Measurements from ENCODE around the gene DACT2. TPM values are rescaled to one million over a fixed set of nuclear protein-coding genes. Genes with fewer than 3 reads are reported as not detected.
A peak's percentile ranks its signal among the peaks of the same experiment; 100 is the strongest.

The DACT2 gene
- total RNA-seq, 1 experiment from 2014 or later = 4.9 TPM

DNA sequence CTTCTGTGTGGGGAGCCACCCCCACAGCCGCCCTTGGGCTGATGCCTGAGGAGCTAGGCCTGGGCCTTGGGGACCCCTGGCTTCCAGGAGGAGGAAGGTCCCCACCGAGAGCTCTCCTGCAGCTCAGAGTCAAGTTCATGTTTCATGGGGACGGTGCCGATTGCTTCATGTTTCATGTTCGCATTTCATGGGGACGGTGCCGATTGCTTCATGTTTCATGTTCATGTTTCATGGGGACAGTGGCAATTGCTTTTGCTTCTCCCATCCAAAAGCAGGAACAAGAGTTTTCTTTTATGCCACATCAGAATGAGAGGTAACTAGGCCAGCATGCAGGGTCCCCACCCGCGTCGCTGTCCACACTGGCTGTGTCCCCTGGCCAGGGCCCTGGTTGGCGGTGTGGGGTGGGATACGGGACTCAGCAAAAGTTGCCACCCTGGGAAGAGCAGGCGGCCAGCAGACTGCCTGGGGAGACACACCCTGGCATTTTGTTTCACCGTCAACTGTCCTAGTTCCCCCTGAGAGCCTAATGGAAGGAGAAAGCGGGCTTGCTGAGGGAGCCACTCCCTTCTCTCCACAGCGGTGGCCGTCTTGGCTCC is 46.0 kb downstream of the DACT2 start:
- no peaks in the 10 kb centered on the region for H3K27me3 Mint-ChIP-seq (ENCODE audit: low read depth)
- H3K9me3 Mint-ChIP-seq = peaks cover 5% of the 10 kb centered on the region; the same call in 1 of the 2 replicates
- no peaks in the 10 kb centered on the region for H3K36me3 Mint-ChIP-seq
- H3K4me1 Mint-ChIP-seq = peaks cover 27% of the 10 kb centered on the region
- TF ChIP-seq SMAD4 (CRISPR knock-in tag; IDR thresholded peaks at IDR 0.05) (no peak), GABPB1 (CRISPR knock-in tag; IDR thresholded peaks at IDR 0.05) (peak; percentile 45; the same call in 1 of the 2 replicates)
- TF ChIP-seq, protein P1, sequence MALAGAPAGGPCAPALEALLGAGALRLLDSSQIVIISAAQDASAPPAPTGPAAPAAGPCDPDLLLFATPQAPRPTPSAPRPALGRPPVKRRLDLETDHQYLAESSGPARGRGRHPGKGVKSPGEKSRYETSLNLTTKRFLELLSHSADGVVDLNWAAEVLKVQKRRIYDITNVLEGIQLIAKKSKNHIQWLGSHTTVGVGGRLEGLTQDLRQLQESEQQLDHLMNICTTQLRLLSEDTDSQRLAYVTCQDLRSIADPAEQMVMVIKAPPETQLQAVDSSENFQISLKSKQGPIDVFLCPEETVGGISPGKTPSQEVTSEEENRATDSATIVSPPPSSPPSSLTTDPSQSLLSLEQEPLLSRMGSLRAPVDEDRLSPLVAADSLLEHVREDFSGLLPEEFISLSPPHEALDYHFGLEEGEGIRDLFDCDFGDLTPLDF (CRISPR knock-in tag; IDR thresholded peaks at IDR 0.05) = no peak
- POLR2A ChIA-PET = no interaction called here
- ATAC-seq = no peak
- H3K4me3 Mint-ChIP-seq = no peak overlapping the region
- CTCF ChIA-PET = interaction anchor here (0.7 to 1.9 kb wide), 2 partner anchors 28 to 29 kb away, joined by 3 to 4 read pairs; no protein-coding TSS in a partner anchor
- no peak overlapping the region for H3K27ac Mint-ChIP-seq
- no peak for DNase-seq (ENCODE audit: low spot score)

DNA sequence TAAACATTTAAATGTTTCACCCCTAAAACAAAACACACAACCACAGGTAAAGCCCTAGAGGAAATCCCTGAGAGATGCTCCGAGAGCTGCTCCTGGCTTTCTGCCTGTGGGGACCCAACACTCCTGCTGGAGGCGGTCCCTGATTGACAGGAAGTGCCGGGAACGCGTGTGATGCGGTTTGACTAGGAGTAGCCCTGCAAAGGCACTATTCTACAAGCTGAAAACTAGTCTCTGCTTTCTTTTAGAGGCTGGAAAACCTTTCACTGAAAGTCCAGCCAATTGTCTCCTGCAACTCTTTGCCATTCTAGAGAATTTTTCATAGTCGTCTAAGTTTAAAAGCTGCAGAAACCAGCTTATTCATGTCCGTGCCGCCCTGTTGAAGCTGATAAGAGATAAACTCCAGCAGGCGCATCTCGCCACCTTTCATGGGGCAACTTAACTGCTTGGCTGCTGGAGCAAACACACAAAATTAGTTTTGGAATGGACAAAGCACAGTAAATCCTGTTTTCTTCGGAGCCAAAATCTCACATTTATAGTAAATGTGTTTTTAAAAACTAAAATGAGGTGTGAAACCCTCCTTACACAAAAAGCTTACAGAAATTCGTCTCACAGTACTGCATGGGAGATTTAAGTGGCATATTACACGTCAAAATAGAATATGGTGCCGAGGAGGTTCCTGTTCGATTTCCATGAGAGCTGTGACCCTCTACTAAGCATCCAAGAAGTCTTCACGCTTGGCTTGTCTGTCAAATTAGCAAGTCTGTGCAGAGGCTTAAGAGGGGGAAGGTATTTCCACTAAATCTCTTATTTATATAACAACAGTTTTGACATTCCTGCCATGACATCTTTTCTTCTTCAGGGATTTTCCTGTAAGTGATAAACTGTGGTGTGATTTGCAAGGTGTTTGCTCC is 46.9 kb downstream of the DACT2 start:
- Mint-ChIP-seq H3K27ac (no peak overlapping the region), H3K9me3 (no peaks in the 10 kb centered on the region), H3K27me3 (ENCODE audit: low read depth) (no peaks in the 10 kb centered on the region), H3K4me1 (peaks cover 27% of the 10 kb centered on the region), H3K4me3 (no peak overlapping the region), H3K36me3 (no peaks in the 10 kb centered on the region)
- DNase-seq (ENCODE audit: low spot score) = no peak
- ChIA-PET POLR2A (no interaction called here), CTCF (interaction anchor here (0.9 to 1.9 kb wide), 2 partner anchors 15 to 30 kb away, joined by 4 read pairs; no protein-coding TSS in a partner anchor)
- TF ChIP-seq ZNF396 (CRISPR knock-in tag; IDR thresholded peaks at IDR 0.05; ENCODE audit: borderline replicate concordance) (no peak), PRRX2 (CRISPR knock-in tag; IDR thresholded peaks at IDR 0.05) (no peak), SMAD3 (CRISPR knock-in tag; IDR thresholded peaks at IDR 0.05; ENCODE audit: borderline replicate concordance) (no peak), EMX1 (CRISPR knock-in tag; IDR thresholded peaks at IDR 0.05) (no peak), IRF2 (CRISPR knock-in tag; IDR thresholded peaks at IDR 0.05; ENCODE audit: borderline replicate concordance, low read depth) (no peak), ZNF416 (CRISPR knock-in tag; IDR thresholded peaks at IDR 0.05) (no peak), ZBTB21 (CRISPR knock-in tag; IDR thresholded peaks at IDR 0.05; ENCODE audit: borderline replicate concordance) (no peak), RELA (CRISPR knock-in tag; IDR thresholded peaks at IDR 0.05; ENCODE audit: borderline replicate concordance) (no peak), NFATC4 (CRISPR knock-in tag; IDR thresholded peaks at IDR 0.05) (no peak), ELF4 (CRISPR knock-in tag; IDR thresholded peaks at IDR 0.05; ENCODE audit: low read depth) (no peak), ETV6 (CRISPR knock-in tag; IDR thresholded peaks at IDR 0.05) (no peak)
- TF ChIP-seq, protein P2, sequence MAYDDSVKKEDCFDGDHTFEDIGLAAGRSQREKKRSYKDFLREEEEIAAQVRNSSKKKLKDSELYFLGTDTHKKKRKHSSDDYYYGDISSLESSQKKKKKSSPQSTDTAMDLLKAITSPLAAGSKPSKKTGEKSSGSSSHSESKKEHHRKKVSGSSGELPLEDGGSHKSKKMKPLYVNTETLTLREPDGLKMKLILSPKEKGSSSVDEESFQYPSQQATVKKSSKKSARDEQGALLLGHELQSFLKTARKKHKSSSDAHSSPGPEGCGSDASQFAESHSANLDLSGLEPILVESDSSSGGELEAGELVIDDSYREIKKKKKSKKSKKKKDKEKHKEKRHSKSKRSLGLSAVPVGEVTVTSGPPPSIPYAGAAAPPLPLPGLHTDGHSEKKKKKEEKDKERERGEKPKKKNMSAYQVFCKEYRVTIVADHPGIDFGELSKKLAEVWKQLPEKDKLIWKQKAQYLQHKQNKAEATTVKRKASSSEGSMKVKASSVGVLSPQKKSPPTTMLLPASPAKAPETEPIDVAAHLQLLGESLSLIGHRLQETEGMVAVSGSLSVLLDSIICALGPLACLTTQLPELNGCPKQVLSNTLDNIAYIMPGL (CRISPR knock-in tag; IDR thresholded peaks at IDR 0.05) = no peak
- TF ChIP-seq, protein P3, sequence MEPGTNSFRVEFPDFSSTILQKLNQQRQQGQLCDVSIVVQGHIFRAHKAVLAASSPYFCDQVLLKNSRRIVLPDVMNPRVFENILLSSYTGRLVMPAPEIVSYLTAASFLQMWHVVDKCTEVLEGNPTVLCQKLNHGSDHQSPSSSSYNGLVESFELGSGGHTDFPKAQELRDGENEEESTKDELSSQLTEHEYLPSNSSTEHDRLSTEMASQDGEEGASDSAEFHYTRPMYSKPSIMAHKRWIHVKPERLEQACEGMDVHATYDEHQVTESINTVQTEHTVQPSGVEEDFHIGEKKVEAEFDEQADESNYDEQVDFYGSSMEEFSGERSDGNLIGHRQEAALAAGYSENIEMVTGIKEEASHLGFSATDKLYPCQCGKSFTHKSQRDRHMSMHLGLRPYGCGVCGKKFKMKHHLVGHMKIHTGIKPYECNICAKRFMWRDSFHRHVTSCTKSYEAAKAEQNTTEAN (CRISPR knock-in tag; IDR thresholded peaks at IDR 0.05) = no peak
- TF ChIP-seq, protein P4, sequence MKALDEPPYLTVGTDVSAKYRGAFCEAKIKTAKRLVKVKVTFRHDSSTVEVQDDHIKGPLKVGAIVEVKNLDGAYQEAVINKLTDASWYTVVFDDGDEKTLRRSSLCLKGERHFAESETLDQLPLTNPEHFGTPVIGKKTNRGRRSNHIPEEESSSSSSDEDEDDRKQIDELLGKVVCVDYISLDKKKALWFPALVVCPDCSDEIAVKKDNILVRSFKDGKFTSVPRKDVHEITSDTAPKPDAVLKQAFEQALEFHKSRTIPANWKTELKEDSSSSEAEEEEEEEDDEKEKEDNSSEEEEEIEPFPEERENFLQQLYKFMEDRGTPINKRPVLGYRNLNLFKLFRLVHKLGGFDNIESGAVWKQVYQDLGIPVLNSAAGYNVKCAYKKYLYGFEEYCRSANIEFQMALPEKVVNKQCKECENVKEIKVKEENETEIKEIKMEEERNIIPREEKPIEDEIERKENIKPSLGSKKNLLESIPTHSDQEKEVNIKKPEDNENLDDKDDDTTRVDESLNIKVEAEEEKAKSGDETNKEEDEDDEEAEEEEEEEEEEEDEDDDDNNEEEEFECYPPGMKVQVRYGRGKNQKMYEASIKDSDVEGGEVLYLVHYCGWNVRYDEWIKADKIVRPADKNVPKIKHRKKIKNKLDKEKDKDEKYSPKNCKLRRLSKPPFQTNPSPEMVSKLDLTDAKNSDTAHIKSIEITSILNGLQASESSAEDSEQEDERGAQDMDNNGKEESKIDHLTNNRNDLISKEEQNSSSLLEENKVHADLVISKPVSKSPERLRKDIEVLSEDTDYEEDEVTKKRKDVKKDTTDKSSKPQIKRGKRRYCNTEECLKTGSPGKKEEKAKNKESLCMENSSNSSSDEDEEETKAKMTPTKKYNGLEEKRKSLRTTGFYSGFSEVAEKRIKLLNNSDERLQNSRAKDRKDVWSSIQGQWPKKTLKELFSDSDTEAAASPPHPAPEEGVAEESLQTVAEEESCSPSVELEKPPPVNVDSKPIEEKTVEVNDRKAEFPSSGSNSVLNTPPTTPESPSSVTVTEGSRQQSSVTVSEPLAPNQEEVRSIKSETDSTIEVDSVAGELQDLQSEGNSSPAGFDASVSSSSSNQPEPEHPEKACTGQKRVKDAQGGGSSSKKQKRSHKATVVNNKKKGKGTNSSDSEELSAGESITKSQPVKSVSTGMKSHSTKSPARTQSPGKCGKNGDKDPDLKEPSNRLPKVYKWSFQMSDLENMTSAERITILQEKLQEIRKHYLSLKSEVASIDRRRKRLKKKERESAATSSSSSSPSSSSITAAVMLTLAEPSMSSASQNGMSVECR (CRISPR knock-in tag; IDR thresholded peaks at IDR 0.05; ENCODE audit: borderline replicate concordance) = no peak
- ATAC-seq = peak; percentile 51; the same call in 1 of the 2 replicates
